Stimulated activated CD4-positive, alpha-beta T cell treated with anti-CD3 and anti-CD28 coated beads, Interleukin-2, amount 100 ng/mL, for 48 hours (primary cell): Measurements from ENCODE around the gene CPNE1.
A peak's percentile ranks its signal among the peaks of the same experiment; 100 is the strongest.
"Not testable (repeated sequence)": the region's sequence is repeated elsewhere in the genome, so short reads cannot be mapped to it uniquely, and the experiment has no call there.

Source experiments
- DNase-seq, 2 donors: peaks; one replicate each; pipeline ENCODE4 v3.0.0-alpha.2; 2020

CPNE1 gene

GRCh38 chr20:35697696-35698297, 33.1 kb upstream of the CPNE1 start:
- DNase-seq: no peak

GRCh38 chr20:35695978-35696377, 31.3 kb upstream of the CPNE1 start:
- no peak for DNase-seq

GRCh38 chr20:35695245-35695749, 30.6 kb upstream of the CPNE1 start:
- DNase-seq: no peak

- no peak for DNase-seq
These were observed 25.6 kb upstream of the CPNE1 start for GRCh38 chr20:35690265-35690664.

- not testable (repeated sequence) for DNase-seq
These were observed 22.2 kb upstream of the CPNE1 start for GRCh38 chr20:35686872-35687271.

GRCh38 chr20:35685368-35685767, 20.7 kb upstream of the CPNE1 start:
- not testable (repeated sequence) for DNase-seq

- no peak for DNase-seq
These were observed 17.3 kb upstream of the CPNE1 start for GRCh38 chr20:35681960-35682359.

GRCh38 chr20:35680452-35681183, 15.9 kb upstream of the CPNE1 start:
- no peak for DNase-seq

GRCh38 chr20:35674921-35675320, 10.2 kb upstream of the CPNE1 start:
- DNase-seq: no peak

- DNase-seq: no peak
These were observed 9.2 kb upstream of the CPNE1 start for GRCh38 chr20:35673884-35674283.

GRCh38 chr20:35669681-35670080, 5.0 kb upstream of the CPNE1 start:
- no peak for DNase-seq

- DNase-seq: no peak
These were observed 4.5 kb upstream of the CPNE1 start for GRCh38 chr20:35669221-35669620.

GRCh38 chr20:35665949-35666288, 1.2 kb upstream of the CPNE1 start:
- no peak for DNase-seq

- DNase-seq: peak; percentile 45
These were observed 909 bp downstream of the CPNE1 start for GRCh38 chr20:35663516-35664465.

GRCh38 chr20:35662551-35662950, 2.1 kb downstream of the CPNE1 start:
- DNase-seq: no peak

GRCh38 chr20:35661908-35662307, 2.8 kb downstream of the CPNE1 start:
- DNase-seq: no peak

GRCh38 chr20:35661053-35661452, 3.6 kb downstream of the CPNE1 start:
- DNase-seq: no peak

- DNase-seq: peak; percentile 16 to 22
These were observed 4.4 kb downstream of the CPNE1 start for GRCh38 chr20:35660122-35660937.

- DNase-seq: no peak
These were observed 7.4 kb downstream of the CPNE1 start for GRCh38 chr20:35657271-35657670.

- DNase-seq: no peak
These were observed 10.3 kb downstream of the CPNE1 start for GRCh38 chr20:35654415-35654814.

- no peak for DNase-seq
These were observed 10.8 kb downstream of the CPNE1 start for GRCh38 chr20:35653893-35654292.

GRCh38 chr20:35653430-35653734, 11.3 kb downstream of the CPNE1 start:
- no peak for DNase-seq
